Ureter (tissue), 1 donor: ENCODE data around the gene ABCA5. TPM values are rescaled to one million over a fixed set of nuclear protein-coding genes. Genes with fewer than 3 reads are reported as not detected.

Experiments
- DNase-seq: peaks from one replicate; pipeline ENCODE4 v3.0.0-alpha.2; 2020; ENCODE audit warnings: low spot score
- total RNA-seq: library from RNA; stranded (reverse); gene quantifications from one replicate; pipeline ENCODE4 v1.2.4, GENCODE V29; 2023
- donor health status: DM: yes; HTN: yes; CAD: no.

Gene ABCA5, protein sequence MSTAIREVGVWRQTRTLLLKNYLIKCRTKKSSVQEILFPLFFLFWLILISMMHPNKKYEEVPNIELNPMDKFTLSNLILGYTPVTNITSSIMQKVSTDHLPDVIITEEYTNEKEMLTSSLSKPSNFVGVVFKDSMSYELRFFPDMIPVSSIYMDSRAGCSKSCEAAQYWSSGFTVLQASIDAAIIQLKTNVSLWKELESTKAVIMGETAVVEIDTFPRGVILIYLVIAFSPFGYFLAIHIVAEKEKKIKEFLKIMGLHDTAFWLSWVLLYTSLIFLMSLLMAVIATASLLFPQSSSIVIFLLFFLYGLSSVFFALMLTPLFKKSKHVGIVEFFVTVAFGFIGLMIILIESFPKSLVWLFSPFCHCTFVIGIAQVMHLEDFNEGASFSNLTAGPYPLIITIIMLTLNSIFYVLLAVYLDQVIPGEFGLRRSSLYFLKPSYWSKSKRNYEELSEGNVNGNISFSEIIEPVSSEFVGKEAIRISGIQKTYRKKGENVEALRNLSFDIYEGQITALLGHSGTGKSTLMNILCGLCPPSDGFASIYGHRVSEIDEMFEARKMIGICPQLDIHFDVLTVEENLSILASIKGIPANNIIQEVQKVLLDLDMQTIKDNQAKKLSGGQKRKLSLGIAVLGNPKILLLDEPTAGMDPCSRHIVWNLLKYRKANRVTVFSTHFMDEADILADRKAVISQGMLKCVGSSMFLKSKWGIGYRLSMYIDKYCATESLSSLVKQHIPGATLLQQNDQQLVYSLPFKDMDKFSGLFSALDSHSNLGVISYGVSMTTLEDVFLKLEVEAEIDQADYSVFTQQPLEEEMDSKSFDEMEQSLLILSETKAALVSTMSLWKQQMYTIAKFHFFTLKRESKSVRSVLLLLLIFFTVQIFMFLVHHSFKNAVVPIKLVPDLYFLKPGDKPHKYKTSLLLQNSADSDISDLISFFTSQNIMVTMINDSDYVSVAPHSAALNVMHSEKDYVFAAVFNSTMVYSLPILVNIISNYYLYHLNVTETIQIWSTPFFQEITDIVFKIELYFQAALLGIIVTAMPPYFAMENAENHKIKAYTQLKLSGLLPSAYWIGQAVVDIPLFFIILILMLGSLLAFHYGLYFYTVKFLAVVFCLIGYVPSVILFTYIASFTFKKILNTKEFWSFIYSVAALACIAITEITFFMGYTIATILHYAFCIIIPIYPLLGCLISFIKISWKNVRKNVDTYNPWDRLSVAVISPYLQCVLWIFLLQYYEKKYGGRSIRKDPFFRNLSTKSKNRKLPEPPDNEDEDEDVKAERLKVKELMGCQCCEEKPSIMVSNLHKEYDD (N-terminal part only)
- 36.4 TPM for total RNA-seq

- peak; percentile 91 for DNase-seq
These were observed at the start of gene ABCA5 for GRCh38 chr17:69327060-69327831. ABCA5 (minus strand) TSS chr17:69327133; CDS start chr17:69314415, 12,718 bp downstream.

- DNase-seq: no peak
These were observed 48.3 kb upstream of the ABCA5 start for GRCh38 chr17:69375229-69375628.

DNA sequence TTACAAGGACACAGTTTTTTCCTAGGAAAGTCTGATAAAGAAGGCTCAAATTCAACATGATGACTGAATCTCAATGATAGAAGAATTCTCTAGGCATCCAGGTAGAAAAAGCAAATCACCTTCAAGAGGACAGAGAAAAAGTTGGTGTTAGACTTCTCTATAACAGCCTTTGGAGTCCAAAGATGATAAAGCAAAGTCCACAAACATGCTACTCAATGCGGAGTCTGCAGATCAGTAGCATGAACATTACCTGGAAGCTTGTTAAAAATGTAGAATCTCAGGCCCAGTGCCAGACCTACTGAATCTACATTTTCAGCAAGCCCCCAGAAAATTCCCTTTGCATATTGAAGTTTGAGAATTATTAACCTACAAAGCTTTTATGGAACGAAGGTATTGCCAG lies 46.1 kb upstream of the ABCA5 start:
- no peak for DNase-seq

DNA sequence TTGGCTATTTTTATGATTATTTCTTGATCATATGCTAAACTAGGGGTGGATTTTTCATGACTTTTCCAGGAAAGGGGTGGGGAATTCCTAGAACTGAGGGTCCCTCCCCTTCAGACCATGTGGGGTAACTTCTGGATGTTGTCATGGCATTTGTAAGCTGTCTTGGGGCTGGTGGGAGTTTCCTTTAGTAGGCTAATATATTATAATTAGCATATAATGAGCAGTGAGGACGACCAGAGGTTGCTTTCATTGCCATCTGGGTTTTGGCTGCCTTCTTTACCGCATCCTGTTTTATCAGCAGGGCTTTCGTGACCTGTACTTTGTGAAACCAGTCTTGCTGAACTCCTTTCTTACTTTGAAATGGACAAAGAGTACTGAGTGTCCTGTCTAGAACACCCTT lies 40.4 kb upstream of the ABCA5 start:
- no peak for DNase-seq

- DNase-seq: no peak
These were observed 36.7 kb upstream of the ABCA5 start for GRCh38 chr17:69363488-69364210.

DNA sequence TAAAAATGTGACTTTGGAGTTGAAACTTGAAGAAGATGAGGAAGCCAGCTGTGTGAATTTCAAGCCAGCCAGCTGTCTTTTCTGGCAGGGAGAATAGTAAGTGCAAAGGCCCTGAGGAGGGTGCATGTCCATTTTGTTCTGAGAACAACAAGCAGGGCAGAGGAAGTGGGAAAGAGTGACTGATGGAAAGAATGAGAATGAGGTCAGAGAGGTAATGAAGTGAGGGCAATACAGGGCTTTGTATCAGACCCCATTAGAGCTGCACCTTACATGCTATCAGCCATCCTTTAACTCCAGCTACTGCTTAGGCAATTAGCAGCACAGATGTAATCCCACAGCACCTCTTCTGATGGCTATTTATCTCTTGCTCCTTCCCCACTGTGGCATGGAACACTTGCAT lies 34.2 kb upstream of the ABCA5 start:
- no peak for DNase-seq

DNA sequence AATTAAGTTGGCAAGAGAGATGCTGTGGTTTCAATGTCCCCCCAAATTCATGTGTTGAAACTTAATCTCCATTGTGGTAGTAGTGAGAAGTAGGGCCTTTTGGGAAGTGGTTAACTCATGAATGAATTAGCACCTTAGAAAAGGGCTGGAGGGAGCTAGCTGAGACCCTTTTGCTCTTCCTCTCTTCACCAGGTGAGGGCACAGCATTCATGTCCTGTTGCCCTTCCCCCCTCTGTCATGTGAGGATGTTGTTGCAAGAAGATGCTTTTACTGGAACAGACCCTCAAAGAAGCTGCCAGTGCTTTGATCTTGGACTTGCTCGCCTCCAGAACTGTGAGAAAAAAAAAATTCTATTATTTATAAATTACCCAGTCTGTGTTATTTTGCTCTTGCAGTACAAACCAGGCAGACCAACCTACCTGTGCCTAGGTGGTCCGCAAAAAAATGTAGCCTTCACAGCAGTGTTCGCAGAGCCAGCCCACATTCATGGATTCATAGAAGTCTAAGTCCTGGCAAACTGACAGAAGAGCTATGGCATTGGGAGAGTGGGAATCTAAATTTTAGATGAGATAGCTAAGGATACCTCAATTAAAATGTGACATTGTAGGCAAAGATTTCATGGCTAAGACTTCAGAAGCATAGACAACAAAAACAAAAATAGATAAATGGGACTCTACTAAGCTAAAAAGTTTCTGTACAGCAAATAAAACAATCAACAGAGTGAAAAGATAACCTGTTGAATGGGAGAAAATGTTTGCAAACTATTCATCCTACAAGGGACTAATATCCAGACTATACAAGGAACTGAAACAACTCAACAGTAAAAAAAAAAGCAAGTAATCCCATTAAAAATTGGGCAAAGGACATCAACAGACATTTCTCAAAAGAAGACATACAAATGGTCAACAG lies 32.0 kb upstream of the ABCA5 start:
- DNase-seq: no peak

GRCh38 chr17:69357701-69358100 lies 30.8 kb upstream of the ABCA5 start:
- no peak for DNase-seq

- DNase-seq: no peak
These were observed 29.7 kb upstream of the ABCA5 start for GRCh38 chr17:69356625-69357024.

DNA sequence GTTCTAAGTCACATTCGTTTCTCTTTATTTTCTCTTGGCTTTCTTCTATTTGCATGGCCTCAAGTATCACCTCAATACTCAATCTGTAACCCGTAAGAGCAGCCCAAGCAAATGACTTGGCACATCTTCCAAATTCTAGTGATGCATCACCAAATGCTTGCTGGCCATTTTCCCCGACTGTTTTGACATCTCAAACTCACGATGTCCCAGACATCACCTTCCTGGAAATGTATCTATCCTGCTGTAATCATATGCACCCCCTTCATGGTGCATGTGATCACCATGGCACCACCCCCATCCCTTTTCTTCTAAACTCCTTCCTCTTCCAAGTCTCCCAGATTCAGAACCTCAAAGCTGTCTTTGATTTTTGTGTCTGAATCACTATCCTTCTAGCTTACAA lies 24.0 kb upstream of the ABCA5 start:
- DNase-seq: no peak

DNA sequence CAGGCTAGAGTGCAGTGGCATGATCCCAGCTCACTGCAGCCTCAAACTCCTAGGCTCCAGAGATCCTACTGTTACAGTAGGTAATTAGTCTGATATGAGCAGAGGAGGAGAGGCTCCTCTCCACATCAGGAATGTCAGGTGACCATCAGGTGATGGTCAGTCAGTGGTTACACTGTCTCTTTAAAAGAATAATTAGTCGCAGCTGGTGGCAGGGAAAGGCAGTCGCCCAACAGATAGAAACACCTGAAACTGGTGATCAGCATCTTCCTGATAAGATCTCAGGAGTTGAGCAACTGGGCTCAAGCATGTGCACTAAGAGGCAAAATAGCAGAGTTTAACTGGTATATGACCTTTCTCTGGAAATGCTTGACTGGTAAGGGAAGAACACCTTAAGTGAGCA lies 21.5 kb upstream of the ABCA5 start:
- DNase-seq: no peak

DNA sequence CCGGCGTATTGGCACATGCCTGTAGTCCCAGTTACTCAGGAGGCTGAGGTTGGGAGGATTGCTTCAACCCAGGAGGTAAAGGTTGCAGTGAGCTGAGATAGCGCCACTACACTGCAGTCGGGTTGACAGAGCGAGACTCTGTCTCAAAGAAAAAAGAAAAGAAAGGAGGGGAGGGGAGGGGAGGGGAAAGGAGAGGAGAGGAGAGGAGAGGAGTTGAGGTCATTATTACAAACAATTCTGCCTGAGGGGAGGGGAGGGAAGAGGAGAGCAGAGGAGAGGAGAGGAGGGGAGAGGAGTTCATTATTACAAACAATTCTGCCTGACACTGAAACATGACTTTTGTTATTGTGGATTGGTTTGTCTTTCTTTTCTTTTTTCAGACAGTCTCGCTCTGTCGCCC lies 19.8 kb upstream of the ABCA5 start:
- DNase-seq: no peak

GRCh38 chr17:69344939-69345338 lies 18.0 kb upstream of the ABCA5 start:
- no peak for DNase-seq

DNA sequence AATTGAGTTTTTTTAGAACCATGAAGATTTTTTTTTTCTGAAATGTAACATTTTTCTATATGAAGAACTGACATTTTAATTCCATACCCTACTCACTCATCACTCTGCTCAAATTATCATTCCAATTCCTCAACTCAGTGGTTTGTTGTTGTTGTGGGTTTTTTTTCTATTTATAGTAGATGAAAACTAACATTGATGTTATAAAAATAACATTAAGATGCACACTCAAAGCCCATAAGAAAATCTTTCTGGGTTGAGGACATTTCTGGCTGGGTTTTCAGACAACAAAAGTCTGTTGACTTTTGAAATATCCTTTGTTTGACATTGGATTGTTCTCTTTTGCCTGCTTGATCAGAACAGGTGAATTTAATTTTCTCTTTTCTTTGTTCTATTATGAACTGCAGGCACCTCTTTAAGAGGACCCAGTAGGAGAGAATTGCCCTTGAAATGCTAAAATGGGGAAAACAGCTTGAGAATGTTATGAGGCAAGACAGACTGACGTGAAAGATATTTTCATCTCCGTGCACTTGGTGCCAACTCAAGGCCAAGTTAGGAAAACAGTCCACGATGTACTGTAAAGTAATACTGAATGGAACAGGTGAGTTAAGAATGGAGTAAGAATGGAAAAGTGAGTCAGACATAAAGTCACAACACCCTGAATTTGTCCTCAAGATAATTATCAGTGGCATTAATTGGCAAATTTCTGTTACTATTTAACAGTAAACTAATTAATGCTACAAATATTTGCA lies 16.1 kb upstream of the ABCA5 start:
- DNase-seq: no peak

DNA sequence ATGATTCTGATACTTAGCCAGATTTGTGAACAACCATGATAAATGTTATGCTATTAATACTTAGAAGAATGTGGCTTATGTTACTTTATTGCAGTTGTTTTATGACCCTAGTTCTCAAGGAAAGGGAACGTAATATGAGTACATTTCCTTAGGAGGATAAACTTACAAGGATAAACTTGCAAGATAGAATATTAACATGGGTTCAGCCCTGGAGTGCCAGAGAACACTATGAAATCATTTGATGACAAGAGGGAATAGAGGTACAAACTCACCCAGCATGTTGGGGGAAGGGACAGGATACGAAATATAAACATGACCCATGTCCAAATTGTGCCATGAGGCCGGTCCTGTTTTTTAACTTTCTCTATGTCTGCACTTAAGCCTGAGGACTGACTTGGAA lies 13.0 kb upstream of the ABCA5 start:
- no peak for DNase-seq

- DNase-seq: no peak
These were observed 10.1 kb upstream of the ABCA5 start for GRCh38 chr17:69336996-69337395.

DNA sequence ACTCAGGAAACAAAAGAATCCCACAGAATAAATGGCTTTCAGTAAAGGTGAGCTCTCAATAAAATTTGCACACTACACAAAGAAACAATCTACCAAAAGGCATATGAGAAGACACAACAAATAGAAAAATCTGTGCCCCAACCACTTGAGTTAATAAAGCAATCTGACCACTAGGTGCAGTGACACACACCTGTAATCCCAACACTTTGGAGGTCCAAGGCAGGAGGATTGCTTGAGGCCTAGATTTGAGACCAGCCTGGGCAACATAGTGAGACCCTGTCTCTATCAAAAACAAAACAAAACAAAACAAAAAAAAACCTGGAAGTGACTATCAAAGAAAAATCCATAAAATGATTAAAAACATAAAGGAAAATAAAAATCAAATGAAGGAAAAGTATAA lies 9.6 kb upstream of the ABCA5 start:
- no peak for DNase-seq

DNA sequence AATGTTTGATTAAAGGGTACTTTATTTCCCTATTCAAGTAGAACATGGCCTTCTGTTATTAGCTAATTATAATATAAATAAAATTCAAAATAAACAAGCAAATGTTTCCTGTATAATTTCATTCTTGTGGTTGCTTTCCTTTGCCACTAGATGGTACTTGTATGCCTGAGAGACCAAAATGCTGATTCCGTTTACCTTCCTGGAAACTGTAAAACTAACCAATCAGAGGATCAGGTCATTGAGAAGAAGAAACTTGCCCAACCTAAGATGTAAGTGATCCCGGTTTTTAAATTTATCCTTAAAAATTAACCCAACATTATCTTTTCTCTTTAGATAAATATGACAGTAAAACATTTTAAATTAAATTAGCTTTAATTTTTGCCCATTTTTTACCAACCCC lies 8.1 kb upstream of the ABCA5 start:
- no peak for DNase-seq

GRCh38 chr17:69333561-69333960 lies 6.6 kb upstream of the ABCA5 start:
- DNase-seq: no peak
